ENCODE data around the gene PAN2. TPM values are rescaled to one million over a fixed set of nuclear protein-coding genes. Genes with fewer than 3 reads are reported as not detected.

Gene PAN2
- total and polyA plus RNA-seq, 12 donors, result 19.6 to 124 (median 69.6) TPM

GRCh38 chr12:56334490-56334793, 642 bp upstream of the PAN2 start:
- intact Hi-C loops (cut with DNase I), result no loop called here
- Histone ChIP-seq H3K4me1 (replicated peaks in 1 of 2) (peaks cover 7 to 24% of the 10 kb centered on the region in 2 donors), H3K9me3 (replicated peaks in 1 of 3) (no peaks in the 10 kb centered on the region), H3K4me3 (peak overlapping the region; percentile 12 to 57 (median 37)), H3K27ac (peak overlapping the region; percentile 85 to 96 (median 87)), H3K27me3 (no peaks in the 10 kb centered on the region), H3K36me3 (replicated peaks in 1 of 2) (no peaks in the 10 kb centered on the region)
- DNase-seq, result no peak
- no peak for TF ChIP-seq CTCF (IDR thresholded peaks at IDR 0.05)
- TF ChIP-seq POLR2A (IDR thresholded peaks at IDR 0.05), result no peak
- 7 to 10% (median 8%) methylated on average over 6 of the region's 6 CpGs for WGBS, 4 donors

GRCh38 chr12:56333197-56333678, 562 bp downstream of the PAN2 start:
- peak overlapping the region; percentile 85 to 96 (median 87) for H3K27ac ChIP-seq
- intact Hi-C loops (cut with DNase I), result no loop called here
- peak in 1 of 7 donors; percentile 29 for DNase-seq
- TF ChIP-seq CTCF (IDR thresholded peaks at IDR 0.05) (no peak), POLR2A (IDR thresholded peaks at IDR 0.05) (no peak)
- peak overlapping the region; percentile 44 to 58 (median 55) for H3K4me3 ChIP-seq
- H3K9me3 ChIP-seq (replicated peaks in 1 of 3), result no peaks in the 10 kb centered on the region
- H3K36me3 ChIP-seq (replicated peaks in 1 of 2), result peaks cover 0 to 4% of the 10 kb centered on the region in 2 donors
- WGBS, 4 donors, result 17 to 27% (median 20%) methylated on average over 8 of the region's 8 CpGs
- H3K4me1 ChIP-seq (replicated peaks in 1 of 2), result peaks cover 7 to 18% of the 10 kb centered on the region in 2 donors
- H3K27me3 ChIP-seq, result no peaks in the 10 kb centered on the region

GRCh38 chr12:56332512-56333196, 1.1 kb downstream of the PAN2 start:
- peak overlapping the region in 2 of 4 donors; percentile 57 to 58 for H3K4me3 ChIP-seq
- 90 to 97% (median 95%) methylated on average over 11 of the region's 11 CpGs for WGBS, 4 donors
- peak overlapping the region in 4 of 5 donors; percentile 85 to 96 (median 90) for H3K27ac ChIP-seq
- intact Hi-C loops (cut with DNase I), result no loop called here
- no peaks in the 10 kb centered on the region for H3K27me3 ChIP-seq
- no peaks in the 10 kb centered on the region for H3K9me3 ChIP-seq (replicated peaks in 1 of 3)
- DNase-seq, result no peak
- TF ChIP-seq CTCF (IDR thresholded peaks at IDR 0.05) (no peak), POLR2A (IDR thresholded peaks at IDR 0.05) (no peak)
- H3K4me1 ChIP-seq (replicated peaks in 1 of 2), result peaks cover 7 to 18% of the 10 kb centered on the region in 2 donors
- peaks cover 0 to 7% of the 10 kb centered on the region in 2 donors for H3K36me3 ChIP-seq (replicated peaks in 1 of 2)

- no peak for DNase-seq
- Histone ChIP-seq H3K9me3 (replicated peaks in 1 of 3) (no peaks in the 10 kb centered on the region), H3K4me1 (replicated peaks in 1 of 2) (peaks cover 7 to 18% of the 10 kb centered on the region in 2 donors), H3K27ac (no peak overlapping the region), H3K4me3 (no peak overlapping the region), H3K27me3 (no peaks in the 10 kb centered on the region), H3K36me3 (replicated peaks in 1 of 2) (peaks cover 0 to 21% of the 10 kb centered on the region in 2 donors)
- 93 to 98% (median 98%) methylated on average over 5 to 7 of the region's 7 CpGs for WGBS, 4 donors
- intact Hi-C loops (cut with DNase I), result no loop called here
- TF ChIP-seq POLR2A (IDR thresholded peaks at IDR 0.05), result no peak
- TF ChIP-seq CTCF (IDR thresholded peaks at IDR 0.05), result no peak
Observed at GRCh38 chr12:56330936-56331490, 2.8 kb downstream of the PAN2 start.
